Chondrocyte (in vitro differentiated cells): ENCODE results near the gene MEST. TPM values are rescaled to one million over a fixed set of nuclear protein-coding genes. Genes with fewer than 3 reads are reported as not detected.

Experiments
- DNase-seq: peaks from one replicate; pipeline ENCODE4 v3.0.0; 2021; ENCODE audit warnings: mixed read lengths, low spot score
- H3K27ac Mint-ChIP-seq: one replicate; pipeline ENCODE4 v1.8.0; 2021; ENCODE audit warnings: mild to moderate bottlenecking, moderate library complexity, mixed read lengths; ENCODE audit not compliant: unreplicated experiment
- H3K27me3 Mint-ChIP-seq: 2 replicates; pipeline ENCODE4 v1.8.0; 2021; ENCODE audit warnings: low read depth, mixed read lengths
- H3K36me3 Mint-ChIP-seq: 2 replicates; pipeline ENCODE4 v1.8.0; 2021; ENCODE audit warnings: low read depth, mixed read lengths
- H3K4me1 Mint-ChIP-seq: 2 replicates; pipeline ENCODE4 v1.8.0; 2021; ENCODE audit warnings: low read depth, mild to moderate bottlenecking, mixed read lengths
- H3K4me3 Mint-ChIP-seq: one replicate; pipeline ENCODE4 v1.8.0; 2021; ENCODE audit warnings: mild to moderate bottlenecking, moderate library complexity, mixed read lengths; ENCODE audit not compliant: unreplicated experiment
- H3K9me3 Mint-ChIP-seq: 2 replicates; pipeline ENCODE4 v1.8.0; 2021; ENCODE audit warnings: low read depth, mixed read lengths
- CTCF ChIP-seq: fragments of 200-600 bp; sonication (generic); IDR thresholded peaks from 2 replicates; pipeline ENCODE4 v1.5.0; 2021; ENCODE audit warnings: antibody characterized with exemption, mild to moderate bottlenecking, moderate library complexity
- total RNA-seq: library from RNA; stranded (reverse); gene quantifications from 3 replicates; pipeline ENCODE4 v1.2.1, GENCODE V29; 2021

Gene MEST
- total RNA-seq, 1 donor from 2014 or later, result 62.1 TPM

GRCh38 chr7:130468612-130469011, 23.3 kb upstream of the MEST start:
- DNase-seq, result no peak
- Mint-ChIP-seq H3K27ac (no peak overlapping the region), H3K27me3 (no peaks in the 10 kb centered on the region), H3K36me3 (no peaks in the 10 kb centered on the region), H3K4me1 (no peaks in the 10 kb centered on the region), H3K4me3 (no peak overlapping the region), H3K9me3 (peaks cover 7% of the 10 kb centered on the region)
- no peak for TF ChIP-seq CTCF

- H3K4me1 Mint-ChIP-seq, result no peaks in the 10 kb centered on the region
- no peak for TF ChIP-seq CTCF
- no peaks in the 10 kb centered on the region for H3K36me3 Mint-ChIP-seq
- no peaks in the 10 kb centered on the region for H3K9me3 Mint-ChIP-seq
- H3K27ac Mint-ChIP-seq, result no peak overlapping the region
- no peaks in the 10 kb centered on the region for H3K27me3 Mint-ChIP-seq
- no peak overlapping the region for H3K4me3 Mint-ChIP-seq
- no peak for DNase-seq
Observed at GRCh38 chr7:130471974-130472373, 19.9 kb upstream of the MEST start.

GRCh38 chr7:130473289-130473688, 18.6 kb upstream of the MEST start:
- H3K27me3 Mint-ChIP-seq, result no peaks in the 10 kb centered on the region
- H3K27ac Mint-ChIP-seq, result no peak overlapping the region
- H3K4me1 Mint-ChIP-seq, result no peaks in the 10 kb centered on the region
- DNase-seq, result no peak
- H3K4me3 Mint-ChIP-seq, result no peak overlapping the region
- peaks cover 4% of the 10 kb centered on the region for H3K9me3 Mint-ChIP-seq
- H3K36me3 Mint-ChIP-seq, result no peaks in the 10 kb centered on the region
- no peak for TF ChIP-seq CTCF

- no peak for DNase-seq
- H3K27ac Mint-ChIP-seq, result no peak overlapping the region
- TF ChIP-seq CTCF, result no peak
- no peaks in the 10 kb centered on the region for H3K4me1 Mint-ChIP-seq
- H3K27me3 Mint-ChIP-seq, result no peaks in the 10 kb centered on the region
- H3K36me3 Mint-ChIP-seq, result no peaks in the 10 kb centered on the region
- peaks cover 4% of the 10 kb centered on the region for H3K9me3 Mint-ChIP-seq
- no peak overlapping the region for H3K4me3 Mint-ChIP-seq
Observed at GRCh38 chr7:130473876-130474275, 18.0 kb upstream of the MEST start.

- Mint-ChIP-seq H3K4me1 (no peaks in the 10 kb centered on the region), H3K27me3 (no peaks in the 10 kb centered on the region), H3K9me3 (peaks cover 4% of the 10 kb centered on the region), H3K36me3 (no peaks in the 10 kb centered on the region), H3K27ac (no peak overlapping the region), H3K4me3 (no peak overlapping the region)
- DNase-seq, result no peak
- no peak for TF ChIP-seq CTCF
Observed at GRCh38 chr7:130475776-130476175, 16.1 kb upstream of the MEST start.
